GM12874 (cell line): ENCODE results near the gene RAD51B.

Experiments
- CTCF ChIP-seq: IDR thresholded peaks from 2 replicates; pipeline ENCODE4 v1.5.1; 2011; ENCODE audit warnings: low read depth, mild to moderate bottlenecking, control low read depth, low read length, moderate library complexity; ENCODE audit not compliant: insufficient read depth

Gene RAD51B

GRCh38 chr14:68316078-68316868 lies 496.7 kb downstream of the RAD51B start:
- TF ChIP-seq CTCF = no peak

- TF ChIP-seq CTCF = no peak
These were observed 497.7 kb downstream of the RAD51B start for GRCh38 chr14:68317239-68317638.

GRCh38 chr14:68318828-68319227 lies 499.2 kb downstream of the RAD51B start:
- no peak for TF ChIP-seq CTCF

GRCh38 chr14:68320495-68320894 lies 500.9 kb downstream of the RAD51B start:
- no peak for TF ChIP-seq CTCF

DNA sequence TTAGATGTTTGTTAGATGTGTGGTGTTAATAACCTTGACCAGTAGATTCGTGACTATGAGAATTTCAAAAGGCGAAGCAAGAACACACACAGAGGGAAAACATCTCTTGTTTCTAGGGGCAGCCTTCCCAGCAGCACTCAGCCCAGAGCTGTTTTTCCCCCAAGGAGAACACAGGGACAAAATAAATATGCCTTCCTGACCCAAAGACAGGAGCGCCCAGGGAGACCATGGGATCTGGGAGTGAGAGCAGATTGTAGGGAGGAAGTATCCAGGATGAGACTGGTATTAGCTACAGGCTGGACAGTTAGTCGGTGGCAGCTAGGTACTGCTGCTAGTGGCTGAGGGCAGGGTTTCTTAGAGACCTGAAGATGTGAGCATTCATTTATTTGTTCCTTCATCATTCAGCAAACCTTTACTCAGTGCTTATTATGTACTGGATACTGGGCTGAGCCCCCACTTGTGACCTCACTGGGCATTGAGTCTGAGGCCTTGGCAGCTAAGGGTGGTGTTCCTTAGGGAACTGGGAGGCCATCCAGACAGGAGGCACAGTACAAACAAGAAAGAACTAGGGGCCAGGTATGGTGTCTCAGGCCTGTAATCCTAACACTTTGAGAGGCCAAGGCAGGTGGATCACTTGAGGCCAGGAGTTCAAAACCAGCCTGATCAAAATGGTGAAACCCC lies 503.5 kb downstream of the RAD51B start:
- TF ChIP-seq CTCF = no peak

- no peak for TF ChIP-seq CTCF
These were observed 505.8 kb downstream of the RAD51B start for GRCh38 chr14:68325267-68325807.

- TF ChIP-seq CTCF = no peak
These were observed 507.7 kb downstream of the RAD51B start for GRCh38 chr14:68327231-68327630.
